Neuronal stem cell (in vitro differentiated cells): ENCODE results near the gene C1QTNF1.
A peak's percentile ranks its signal among the peaks of the same experiment; 100 is the strongest.

Experiments
- DNase-seq: peaks from one replicate; pipeline ENCODE4 v3.0.0-alpha.2; 2013; ENCODE audit warnings: low spot score
- H2AFZ ChIP-seq: one replicate; pipeline ENCODE4 v1.6.1; 2013; ENCODE audit warnings: mild to moderate bottlenecking, low read length, inconsistent platforms
- H2AK5ac ChIP-seq: 2 replicates; pipeline ENCODE4 v1.6.1; 2013; ENCODE audit warnings: low read depth, mild to moderate bottlenecking, inconsistent platforms, low read length, moderate library complexity, mixed read lengths
- H2BK120ac ChIP-seq: 2 replicates; pipeline ENCODE4 v1.6.1; 2013; ENCODE audit warnings: low read depth, mild to moderate bottlenecking, inconsistent platforms, low read length, moderate library complexity, mixed read lengths
- H2BK12ac ChIP-seq: one replicate; pipeline ENCODE4 v1.6.1; 2013; ENCODE audit warnings: low read length, inconsistent platforms
- H2BK15ac ChIP-seq: 2 replicates; pipeline ENCODE4 v1.6.1; 2013; ENCODE audit warnings: mild to moderate bottlenecking, low read length, inconsistent platforms, mixed read lengths
- H2BK5ac ChIP-seq: one replicate; pipeline ENCODE4 v1.6.1; 2013; ENCODE audit warnings: inconsistent platforms, mild to moderate bottlenecking, low read length, moderate library complexity
- H3K14ac ChIP-seq: one replicate; pipeline ENCODE4 v1.6.1; 2013; ENCODE audit warnings: low read length, inconsistent platforms
- H3K18ac ChIP-seq: 2 replicates; pipeline ENCODE4 v1.6.1; 2013; ENCODE audit warnings: low read length, inconsistent platforms
- H3K23ac ChIP-seq: 2 replicates; pipeline ENCODE4 v1.6.1; 2013; ENCODE audit warnings: low read depth, mild to moderate bottlenecking, mixed read lengths, low read length, inconsistent platforms; ENCODE audit not compliant: poor library complexity
- H3K27ac ChIP-seq: replicated peaks from 3 replicates; pipeline ENCODE4 v1.5.1; 2013; ENCODE audit warnings: low read length, inconsistent platforms
- H3K27me3 ChIP-seq, 3 experiments: 2 replicates each; pipeline ENCODE4 v1.6.1; 2013; ENCODE audit warnings: low read length in 3 of 3, mild to moderate bottlenecking in 2 of 3, inconsistent platforms in 1 of 3, low read depth in 1 of 3, mixed read lengths in 1 of 3, moderate library complexity in 1 of 3; ENCODE audit not compliant: control insufficient read depth in 3 of 3, insufficient read depth in 3 of 3
- H3K36me3 ChIP-seq, 2 donors: replicated peaks in 1 of 2; 2 replicates each; pipeline ENCODE4 v1.6.1; 2013; ENCODE audit warnings: low read length in 2 of 2; ENCODE audit not compliant: control insufficient read depth in 2 of 2, insufficient read depth in 2 of 2
- H3K4ac ChIP-seq: 2 replicates; pipeline ENCODE4 v1.6.1; 2013; ENCODE audit warnings: inconsistent platforms, mild to moderate bottlenecking, low read length, moderate library complexity
- H3K4me1 ChIP-seq, 2 donors: 1 replicate in 1 of 2; 2 replicates in 1 of 2; pipeline ENCODE4 v1.6.1; 2013; ENCODE audit warnings: low read length in 2 of 2, low read depth in 1 of 2; ENCODE audit not compliant: control insufficient read depth in 2 of 2, insufficient read depth in 1 of 2
- H3K4me2 ChIP-seq: one replicate; pipeline ENCODE4 v1.6.1; 2013; ENCODE audit warnings: mild to moderate bottlenecking, low read length, inconsistent platforms; ENCODE audit not compliant: insufficient read depth, poor library complexity, severe bottlenecking
- H3K4me3 ChIP-seq, 2 donors: 2 replicates each; pipeline ENCODE4 v1.5.1; 2013; ENCODE audit warnings: low read length in 2 of 2, mild to moderate bottlenecking in 2 of 2, inconsistent platforms in 1 of 2, moderate library complexity in 1 of 2
- H3K79me1 ChIP-seq: one replicate; pipeline ENCODE4 v1.6.1; 2013; ENCODE audit warnings: low read depth, mild to moderate bottlenecking, inconsistent platforms, low read length, moderate library complexity
- H3K9ac ChIP-seq: one replicate; pipeline ENCODE4 v1.6.1; 2013; ENCODE audit warnings: mild to moderate bottlenecking, low read depth, low read length, inconsistent platforms; ENCODE audit not compliant: poor library complexity
- H3K9me3 ChIP-seq, 2 donors: replicated peaks in 1 of 2; 2 replicates each; pipeline versions ENCODE3 to v1.6.1; 2013; ENCODE audit warnings: low read length in 2 of 2, mild to moderate bottlenecking in 2 of 2, inconsistent platforms in 1 of 2, low read depth in 1 of 2, mixed read lengths in 1 of 2, moderate library complexity in 1 of 2; ENCODE audit not compliant: control insufficient read depth in 2 of 2, insufficient read depth in 1 of 2
- H4K8ac ChIP-seq: one replicate; pipeline ENCODE4 v1.6.1; 2013; ENCODE audit warnings: low read depth, mild to moderate bottlenecking, inconsistent platforms, low read length, moderate library complexity
- H4K91ac ChIP-seq: one replicate; pipeline ENCODE4 v1.6.1; 2013; ENCODE audit warnings: low read length, low read depth, mild to moderate bottlenecking, inconsistent platforms; ENCODE audit not compliant: poor library complexity
- WGBS, 2 donors: extraction: QIAGEN DNeasy Blood & Tissue Kit; methylation state at CpG; one replicate each; pipeline ENCODE4 v1.1.7; 2013; ENCODE audit warnings: missing lambda C conversion rate in 2 of 2, mixed read lengths in 1 of 2; ENCODE audit not compliant: insufficient read length in 2 of 2, insufficient replicate concordance in 1 of 2; ENCODE audit errors: extremely low coverage in 2 of 2; 5-methylcytosine and 5-hydroxymethylcytosine counted together

Gene C1QTNF1

GRCh38 chr17:79034931-79035485 is 11.0 kb downstream of the C1QTNF1 start:
- no peak overlapping the region for H4K8ac ChIP-seq
- H3K27me3 ChIP-seq = peaks cover 0 to 48% (median 0%) of the 10 kb centered on the region in 3 experiments
- no peak overlapping the region for H2AK5ac ChIP-seq
- no peaks in the 10 kb centered on the region for H3K9me3 ChIP-seq
- no peaks in the 10 kb centered on the region for H3K79me1 ChIP-seq
- no peak overlapping the region for H3K4me2 ChIP-seq
- H2AFZ ChIP-seq = no peak overlapping the region
- H3K36me3 ChIP-seq = no peaks in the 10 kb centered on the region
- H2BK5ac ChIP-seq = no peak overlapping the region
- H3K4me3 ChIP-seq = no peak overlapping the region
- no peak for DNase-seq
- H3K27ac ChIP-seq = no peak overlapping the region
- no peak overlapping the region for H2BK12ac ChIP-seq
- H3K23ac ChIP-seq = no peak overlapping the region
- no CpG with 5 or more reads among the region's 8 CpGs for WGBS, 2 donors
- no peak overlapping the region for H2BK15ac ChIP-seq
- H3K18ac ChIP-seq = no peak overlapping the region
- no peak overlapping the region for H3K4ac ChIP-seq
- no peak overlapping the region for H4K91ac ChIP-seq
- H3K9ac ChIP-seq = no peak overlapping the region
- no peak overlapping the region for H3K14ac ChIP-seq
- H2BK120ac ChIP-seq = no peak overlapping the region
- H3K4me1 ChIP-seq = peaks cover 0 to 2% of the 10 kb centered on the region in 2 donors

GRCh38 chr17:79035686-79036085 is 11.7 kb downstream of the C1QTNF1 start:
- no peak overlapping the region for H3K4me2 ChIP-seq
- H3K4ac ChIP-seq = no peak overlapping the region
- H3K79me1 ChIP-seq = no peaks in the 10 kb centered on the region
- no peaks in the 10 kb centered on the region for H3K9me3 ChIP-seq
- no peak overlapping the region for H4K8ac ChIP-seq
- WGBS, 2 donors = no CpG with 5 or more reads among the region's 6 CpGs
- H3K36me3 ChIP-seq = no peaks in the 10 kb centered on the region
- DNase-seq = no peak
- H3K9ac ChIP-seq = no peak overlapping the region
- no peak overlapping the region for H3K14ac ChIP-seq
- no peak overlapping the region for H2BK120ac ChIP-seq
- H3K4me1 ChIP-seq = peaks cover 0 to 2% of the 10 kb centered on the region in 2 donors
- no peak overlapping the region for H2BK12ac ChIP-seq
- no peak overlapping the region for H2AFZ ChIP-seq
- no peak overlapping the region for H2BK5ac ChIP-seq
- no peak overlapping the region for H2AK5ac ChIP-seq
- no peak overlapping the region for H2BK15ac ChIP-seq
- no peak overlapping the region for H3K4me3 ChIP-seq
- no peak overlapping the region for H3K18ac ChIP-seq
- no peak overlapping the region for H3K23ac ChIP-seq
- H4K91ac ChIP-seq = no peak overlapping the region
- no peak overlapping the region for H3K27ac ChIP-seq
- peaks cover 0 to 45% (median 0%) of the 10 kb centered on the region in 3 experiments for H3K27me3 ChIP-seq

DNA sequence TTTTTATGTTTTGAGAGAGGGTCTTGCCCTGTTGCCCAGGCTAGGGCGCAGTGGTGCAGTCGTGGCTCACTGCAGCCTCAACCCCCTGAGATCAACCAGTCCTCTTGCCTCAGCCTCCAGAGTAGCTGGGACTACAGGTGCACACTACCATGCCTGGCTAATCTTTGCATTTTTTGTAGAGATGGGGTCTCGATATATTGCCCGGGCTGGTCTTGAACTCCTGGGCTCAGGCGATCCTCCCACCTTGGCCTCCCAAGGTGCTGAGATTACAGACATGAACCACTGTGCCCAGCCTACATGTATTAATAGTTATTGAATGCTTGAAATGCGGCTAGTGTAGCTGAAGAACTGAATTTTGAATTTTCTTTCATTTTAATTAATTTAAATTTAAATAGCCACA is 12.2 kb downstream of the C1QTNF1 start:
- no peaks in the 10 kb centered on the region for H3K79me1 ChIP-seq
- no peak overlapping the region for H2BK15ac ChIP-seq
- no CpG with 5 or more reads among the region's 6 CpGs for WGBS, 2 donors
- no peaks in the 10 kb centered on the region for H3K9me3 ChIP-seq
- no peak overlapping the region for H2AK5ac ChIP-seq
- no peak for DNase-seq
- H3K14ac ChIP-seq = no peak overlapping the region
- no peak overlapping the region for H4K8ac ChIP-seq
- no peak overlapping the region for H3K4me2 ChIP-seq
- H2AFZ ChIP-seq = no peak overlapping the region
- no peak overlapping the region for H3K4me3 ChIP-seq
- no peak overlapping the region for H3K9ac ChIP-seq
- H2BK120ac ChIP-seq = no peak overlapping the region
- no peak overlapping the region for H4K91ac ChIP-seq
- H2BK12ac ChIP-seq = no peak overlapping the region
- H3K18ac ChIP-seq = no peak overlapping the region
- H3K27me3 ChIP-seq = peaks cover 0 to 45% (median 0%) of the 10 kb centered on the region in 3 experiments
- no peak overlapping the region for H3K4ac ChIP-seq
- H3K23ac ChIP-seq = no peak overlapping the region
- peaks cover 0 to 2% of the 10 kb centered on the region in 2 donors for H3K4me1 ChIP-seq
- H3K36me3 ChIP-seq = no peaks in the 10 kb centered on the region
- no peak overlapping the region for H2BK5ac ChIP-seq
- H3K27ac ChIP-seq = no peak overlapping the region

- no peak overlapping the region for H2BK120ac ChIP-seq
- peaks cover 0 to 2% of the 10 kb centered on the region in 2 donors for H3K4me1 ChIP-seq
- H2BK5ac ChIP-seq = no peak overlapping the region
- H3K36me3 ChIP-seq = no peaks in the 10 kb centered on the region
- no peak overlapping the region for H3K9ac ChIP-seq
- H3K27me3 ChIP-seq = peaks cover 0 to 45% (median 0%) of the 10 kb centered on the region in 3 experiments
- no peak overlapping the region for H3K18ac ChIP-seq
- no peak overlapping the region for H3K14ac ChIP-seq
- no peak overlapping the region for H2BK15ac ChIP-seq
- no peak overlapping the region for H4K8ac ChIP-seq
- no peaks in the 10 kb centered on the region for H3K9me3 ChIP-seq
- peak overlapping the region; percentile 14 for H3K4me2 ChIP-seq
- H3K79me1 ChIP-seq = no peaks in the 10 kb centered on the region
- no peak for DNase-seq
- WGBS, 2 donors = no CpG with 5 or more reads among the region's 3 CpGs
- no peak overlapping the region for H2BK12ac ChIP-seq
- no peak overlapping the region for H3K4ac ChIP-seq
- H3K27ac ChIP-seq = no peak overlapping the region
- no peak overlapping the region for H2AFZ ChIP-seq
- no peak overlapping the region for H3K23ac ChIP-seq
- no peak overlapping the region for H2AK5ac ChIP-seq
- no peak overlapping the region for H4K91ac ChIP-seq
- no peak overlapping the region for H3K4me3 ChIP-seq
Observed at GRCh38 chr17:79036596-79036995, 12.6 kb downstream of the C1QTNF1 start.
